ENCODE measurements around the gene CIZ1.

CIZ1 gene

DNA sequence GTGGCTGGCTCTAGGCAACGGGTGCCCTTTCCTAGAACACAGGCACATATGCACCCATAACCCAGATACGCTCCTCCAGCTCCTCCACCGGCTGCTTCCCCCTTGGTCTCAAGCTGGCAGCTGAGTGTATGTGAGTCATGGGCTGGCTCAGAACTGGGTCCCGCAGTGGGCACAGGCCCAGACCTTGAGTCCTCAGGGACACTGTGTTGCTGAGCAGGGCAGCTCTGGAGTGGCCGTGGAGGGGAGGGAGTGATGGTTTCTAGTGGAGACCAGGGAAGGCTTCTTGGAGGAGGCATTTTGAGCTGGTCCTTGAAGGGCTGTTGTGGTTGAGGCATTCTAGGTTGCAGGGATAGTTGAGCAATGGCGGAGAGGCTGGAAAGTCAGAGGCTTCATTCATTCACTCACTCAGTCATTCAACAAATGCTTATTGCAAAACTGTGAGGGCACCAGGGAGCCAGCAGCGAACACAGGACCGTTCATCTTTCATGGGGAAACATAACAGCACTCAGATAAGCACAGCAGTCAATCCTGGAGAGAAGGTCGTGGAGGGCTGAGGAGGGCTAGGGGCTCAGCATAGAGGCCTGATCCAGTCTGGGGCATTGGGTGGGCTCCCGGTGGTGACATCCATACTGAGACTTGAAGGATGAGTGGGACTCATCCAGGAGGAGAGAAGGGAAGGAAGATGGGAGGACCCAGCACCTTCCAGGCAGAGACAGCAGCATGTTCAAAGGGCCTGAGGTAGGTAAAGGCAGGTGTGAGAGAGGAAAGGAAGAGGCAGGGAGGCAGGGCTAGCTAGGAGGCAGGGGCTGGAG, 29.0 kb downstream of the CIZ1 start:
- no peaks in the 10 kb centered on the region for H3K27me3 ChIP-seq (ENCODE audit: control insufficient read depth in 2 of 2, insufficient read depth in 2 of 2, low read length in 2 of 2)
- H3K9me3 ChIP-seq (ENCODE audit: control insufficient read depth in 2 of 2, low read length in 2 of 2): no peaks in the 10 kb centered on the region
- H3K4me1 ChIP-seq (ENCODE audit: control insufficient read depth in 2 of 2, insufficient read depth in 2 of 2, low read length in 2 of 2): peaks cover 12 to 13% of the 10 kb centered on the region in 2 donors
- H3K36me3 ChIP-seq (ENCODE audit: control insufficient read depth in 2 of 2, insufficient read depth in 2 of 2, low read length in 2 of 2): peaks cover 20 to 33% of the 10 kb centered on the region in 2 donors
- no peak overlapping the region for H3K9ac ChIP-seq (ENCODE audit: low read depth in 1 of 2, low read length in 2 of 2)
- no peak overlapping the region for H3K27ac ChIP-seq (ENCODE audit: low read depth in 2 of 2, low read length in 2 of 2)
- no peak overlapping the region for H3K4me3 ChIP-seq (ENCODE audit: low read length in 2 of 2)

GRCh38 chr9:128161215-128161902, 30.0 kb downstream of the CIZ1 start:
- Histone ChIP-seq H3K9ac (ENCODE audit: low read depth in 1 of 2, low read length in 2 of 2) (peak overlapping the region in 1 of 2 donors; percentile 77), H3K27me3 (ENCODE audit: control insufficient read depth in 2 of 2, insufficient read depth in 2 of 2, low read length in 2 of 2) (no peaks in the 10 kb centered on the region), H3K4me1 (ENCODE audit: control insufficient read depth in 2 of 2, insufficient read depth in 2 of 2, low read length in 2 of 2) (peaks cover 12 to 13% of the 10 kb centered on the region in 2 donors), H3K27ac (ENCODE audit: low read depth in 2 of 2, low read length in 2 of 2) (no peak overlapping the region), H3K36me3 (ENCODE audit: control insufficient read depth in 2 of 2, insufficient read depth in 2 of 2, low read length in 2 of 2) (peaks cover 12 to 23% of the 10 kb centered on the region in 2 donors), H3K4me3 (ENCODE audit: low read length in 2 of 2) (peak overlapping the region in 1 of 2 donors; percentile 85), H3K9me3 (ENCODE audit: control insufficient read depth in 2 of 2, low read length in 2 of 2) (no peaks in the 10 kb centered on the region)

DNA sequence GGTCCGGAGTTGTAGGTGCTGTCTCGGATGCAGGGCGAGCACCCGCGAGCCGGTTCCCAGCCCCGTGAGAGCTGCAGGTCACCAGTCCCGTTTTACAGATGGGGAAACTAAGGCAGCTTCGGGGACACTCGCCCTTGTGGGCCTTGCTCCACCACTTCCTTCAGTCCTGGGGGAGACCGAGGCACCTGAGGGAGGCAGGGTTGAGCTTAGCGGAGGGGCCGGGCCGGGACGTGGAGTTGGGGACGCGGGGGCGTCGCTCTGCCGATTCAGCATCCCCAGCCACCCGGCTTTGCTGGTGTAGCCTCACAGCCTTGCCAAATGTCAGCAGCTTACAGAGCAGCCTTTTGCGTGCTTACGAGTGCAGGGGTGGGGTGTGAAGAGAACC, 30.8 kb downstream of the CIZ1 start:
- Histone ChIP-seq H3K9me3 (ENCODE audit: control insufficient read depth in 2 of 2, low read length in 2 of 2) (no peaks in the 10 kb centered on the region), H3K27me3 (ENCODE audit: control insufficient read depth in 2 of 2, insufficient read depth in 2 of 2, low read length in 2 of 2) (no peaks in the 10 kb centered on the region), H3K36me3 (ENCODE audit: control insufficient read depth in 2 of 2, insufficient read depth in 2 of 2, low read length in 2 of 2) (peaks cover 10 to 16% of the 10 kb centered on the region in 2 donors), H3K4me1 (ENCODE audit: control insufficient read depth in 2 of 2, insufficient read depth in 2 of 2, low read length in 2 of 2) (peaks cover 12 to 13% of the 10 kb centered on the region in 2 donors), H3K27ac (ENCODE audit: low read depth in 2 of 2, low read length in 2 of 2) (peak overlapping the region in 1 of 2 donors; percentile 65), H3K9ac (ENCODE audit: low read depth in 1 of 2, low read length in 2 of 2) (peak overlapping the region; percentile 77 to 79), H3K4me3 (ENCODE audit: low read length in 2 of 2) (peak overlapping the region; percentile 72 to 85)

DNA sequence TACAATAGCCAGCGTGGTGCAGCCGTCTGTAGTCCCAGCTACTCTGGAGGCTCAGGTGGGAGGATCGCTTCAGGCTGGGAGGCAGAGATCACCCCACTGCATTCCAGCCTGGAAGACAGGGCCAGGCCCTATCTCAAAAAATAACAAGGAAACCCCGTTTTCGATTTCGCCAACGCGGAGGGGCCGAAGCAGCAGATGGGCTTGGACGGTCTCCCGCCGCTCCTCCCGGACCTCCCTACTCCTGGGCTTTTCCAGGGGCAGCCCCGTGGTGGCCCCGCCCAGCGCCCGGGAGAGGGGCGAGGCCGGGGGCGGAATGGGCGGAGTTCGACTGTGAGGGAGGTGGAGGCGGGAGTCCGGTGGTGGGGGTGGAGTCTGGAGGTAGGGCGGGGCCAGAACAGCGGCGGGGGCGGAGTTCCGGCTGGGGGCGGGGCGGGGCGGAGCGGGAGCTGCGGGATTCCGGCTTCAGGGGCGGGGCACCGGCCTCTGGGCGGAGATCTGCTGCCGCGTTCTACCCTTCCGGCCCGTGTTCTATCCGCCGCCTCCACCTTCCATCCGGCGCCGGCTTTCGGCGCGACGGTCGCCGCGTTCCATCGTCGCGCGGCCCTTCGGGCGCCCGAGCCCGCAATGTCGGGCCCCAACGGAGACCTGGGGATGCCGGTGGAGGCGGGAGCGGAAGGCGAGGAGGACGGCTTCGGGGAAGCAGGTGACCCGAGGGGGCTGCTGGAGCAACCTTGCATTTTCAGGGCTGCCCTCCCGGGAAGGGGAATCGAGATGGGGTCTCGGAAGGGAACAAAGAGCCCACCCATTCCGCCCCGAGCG, 31.4 kb downstream of the CIZ1 start, which contains the start of gene BBLN:
BBLN (plus strand) TSS at position 482 of the 819 bp plus-strand sequence; CDS start at position 625, 143 bp downstream.
- H3K36me3 ChIP-seq (ENCODE audit: control insufficient read depth in 2 of 2, insufficient read depth in 2 of 2, low read length in 2 of 2): peaks cover 10 to 16% of the 10 kb centered on the region in 2 donors
- no peaks in the 10 kb centered on the region for H3K27me3 ChIP-seq (ENCODE audit: control insufficient read depth in 2 of 2, insufficient read depth in 2 of 2, low read length in 2 of 2)
- H3K4me3 ChIP-seq (ENCODE audit: low read length in 2 of 2): peak within 1 kb of the TSS; percentile 72 to 85
- H3K9ac ChIP-seq (ENCODE audit: low read depth in 1 of 2, low read length in 2 of 2): peak within 1 kb of the TSS; percentile 81 to 86
- no peaks in the 10 kb centered on the region for H3K9me3 ChIP-seq (ENCODE audit: control insufficient read depth in 2 of 2, low read length in 2 of 2)
- peaks cover 12 to 13% of the 10 kb centered on the region in 2 donors for H3K4me1 ChIP-seq (ENCODE audit: control insufficient read depth in 2 of 2, insufficient read depth in 2 of 2, low read length in 2 of 2)
- peak within 1 kb of the TSS; percentile 78 to 82 for H3K27ac ChIP-seq (ENCODE audit: low read depth in 2 of 2, low read length in 2 of 2)

DNA sequence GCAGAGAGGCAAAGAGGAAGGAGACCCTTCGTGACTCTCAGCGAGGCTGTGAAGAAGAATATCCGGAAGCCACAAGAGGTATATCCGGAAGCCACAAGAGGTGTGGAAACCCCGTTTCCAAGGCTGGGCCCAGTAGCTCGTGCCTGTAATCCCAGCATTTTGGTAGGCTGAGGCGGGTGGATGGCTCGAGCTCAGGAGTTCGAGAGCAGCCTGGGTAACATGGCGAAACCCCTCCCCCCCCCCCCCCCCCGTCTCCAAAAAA, 31.9 kb downstream of the CIZ1 start:
- H3K36me3 ChIP-seq (ENCODE audit: control insufficient read depth in 2 of 2, insufficient read depth in 2 of 2, low read length in 2 of 2): peaks cover 10 to 14% of the 10 kb centered on the region in 2 donors
- H3K9ac ChIP-seq (ENCODE audit: low read depth in 1 of 2, low read length in 2 of 2): peak overlapping the region; percentile 81 to 86
- peak overlapping the region; percentile 64 to 80 for H3K4me3 ChIP-seq (ENCODE audit: low read length in 2 of 2)
- no peaks in the 10 kb centered on the region for H3K9me3 ChIP-seq (ENCODE audit: control insufficient read depth in 2 of 2, low read length in 2 of 2)
- H3K27ac ChIP-seq (ENCODE audit: low read depth in 2 of 2, low read length in 2 of 2): peak overlapping the region; percentile 78 to 82
- H3K4me1 ChIP-seq (ENCODE audit: control insufficient read depth in 2 of 2, insufficient read depth in 2 of 2, low read length in 2 of 2): peaks cover 12 to 13% of the 10 kb centered on the region in 2 donors
- no peaks in the 10 kb centered on the region for H3K27me3 ChIP-seq (ENCODE audit: control insufficient read depth in 2 of 2, insufficient read depth in 2 of 2, low read length in 2 of 2)

DNA sequence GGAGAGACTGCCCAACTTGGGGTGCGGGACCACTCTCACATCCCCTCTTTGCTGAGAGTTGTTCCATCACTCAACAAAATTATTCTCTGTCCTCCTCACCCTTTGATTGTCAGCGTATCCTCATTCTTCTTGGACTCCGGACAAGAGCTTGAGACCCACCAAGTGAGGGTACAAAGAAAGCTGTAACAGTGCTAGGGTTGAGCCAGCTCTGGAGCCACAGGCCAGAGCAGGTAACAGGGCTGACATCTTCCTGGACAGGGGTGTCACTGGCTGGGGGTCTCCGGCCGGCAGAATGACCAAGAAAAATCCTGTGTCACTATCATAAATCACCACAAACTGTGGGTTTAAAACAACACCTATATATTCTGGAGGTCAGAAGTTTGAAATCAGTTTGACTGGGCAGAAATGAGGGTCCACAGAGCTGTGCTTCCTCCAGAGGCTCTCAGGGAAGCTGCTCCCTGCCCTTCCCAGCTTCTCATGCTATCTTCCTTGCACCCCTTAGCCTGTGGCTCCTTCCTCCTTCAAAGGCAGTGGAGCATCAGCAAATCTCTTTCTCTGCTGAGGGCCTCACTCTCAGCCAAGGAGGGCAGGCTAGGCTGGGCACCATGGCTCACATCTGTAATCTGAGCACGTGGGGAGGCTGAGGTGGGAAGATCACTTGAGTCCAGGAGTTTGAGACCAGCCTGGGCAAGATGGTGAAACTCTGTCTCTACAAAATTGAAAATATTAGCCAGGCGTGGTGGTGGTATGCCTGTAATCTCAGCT, 35.5 kb downstream of the CIZ1 start:
- Histone ChIP-seq H3K27ac (ENCODE audit: low read depth in 2 of 2, low read length in 2 of 2) (no peak overlapping the region), H3K9ac (ENCODE audit: low read depth in 1 of 2, low read length in 2 of 2) (no peak overlapping the region), H3K4me3 (ENCODE audit: low read length in 2 of 2) (no peak overlapping the region)

GRCh38 chr9:128153947-128154695, 37.3 kb downstream of the CIZ1 start:
- no peak overlapping the region for H3K4me3 ChIP-seq (ENCODE audit: low read length in 2 of 2)
- no peak overlapping the region for H3K27ac ChIP-seq (ENCODE audit: low read depth in 2 of 2, low read length in 2 of 2)
- no peaks in the 10 kb centered on the region for H3K9me3 ChIP-seq (ENCODE audit: control insufficient read depth in 2 of 2, low read length in 2 of 2)
- no peak overlapping the region for H3K9ac ChIP-seq (ENCODE audit: low read depth in 1 of 2, low read length in 2 of 2)
- H3K36me3 ChIP-seq (ENCODE audit: control insufficient read depth in 2 of 2, insufficient read depth in 2 of 2, low read length in 2 of 2): no peaks in the 10 kb centered on the region
- H3K4me1 ChIP-seq (ENCODE audit: control insufficient read depth in 2 of 2, insufficient read depth in 2 of 2, low read length in 2 of 2): peaks cover 12 to 16% of the 10 kb centered on the region in 2 donors
- H3K27me3 ChIP-seq (ENCODE audit: control insufficient read depth in 2 of 2, insufficient read depth in 2 of 2, low read length in 2 of 2): no peaks in the 10 kb centered on the region

More for the DNA sequence above, 35.5 kb downstream of the CIZ1 start:
- no peaks in the 10 kb centered on the region for H3K9me3 ChIP-seq (ENCODE audit: control insufficient read depth in 2 of 2, low read length in 2 of 2)
- H3K4me1 ChIP-seq (ENCODE audit: control insufficient read depth in 2 of 2, insufficient read depth in 2 of 2, low read length in 2 of 2): peaks cover 9 to 10% of the 10 kb centered on the region in 2 donors
- H3K36me3 ChIP-seq (ENCODE audit: control insufficient read depth in 2 of 2, insufficient read depth in 2 of 2, low read length in 2 of 2): no peaks in the 10 kb centered on the region
- H3K27me3 ChIP-seq (ENCODE audit: control insufficient read depth in 2 of 2, insufficient read depth in 2 of 2, low read length in 2 of 2): no peaks in the 10 kb centered on the region

DNA sequence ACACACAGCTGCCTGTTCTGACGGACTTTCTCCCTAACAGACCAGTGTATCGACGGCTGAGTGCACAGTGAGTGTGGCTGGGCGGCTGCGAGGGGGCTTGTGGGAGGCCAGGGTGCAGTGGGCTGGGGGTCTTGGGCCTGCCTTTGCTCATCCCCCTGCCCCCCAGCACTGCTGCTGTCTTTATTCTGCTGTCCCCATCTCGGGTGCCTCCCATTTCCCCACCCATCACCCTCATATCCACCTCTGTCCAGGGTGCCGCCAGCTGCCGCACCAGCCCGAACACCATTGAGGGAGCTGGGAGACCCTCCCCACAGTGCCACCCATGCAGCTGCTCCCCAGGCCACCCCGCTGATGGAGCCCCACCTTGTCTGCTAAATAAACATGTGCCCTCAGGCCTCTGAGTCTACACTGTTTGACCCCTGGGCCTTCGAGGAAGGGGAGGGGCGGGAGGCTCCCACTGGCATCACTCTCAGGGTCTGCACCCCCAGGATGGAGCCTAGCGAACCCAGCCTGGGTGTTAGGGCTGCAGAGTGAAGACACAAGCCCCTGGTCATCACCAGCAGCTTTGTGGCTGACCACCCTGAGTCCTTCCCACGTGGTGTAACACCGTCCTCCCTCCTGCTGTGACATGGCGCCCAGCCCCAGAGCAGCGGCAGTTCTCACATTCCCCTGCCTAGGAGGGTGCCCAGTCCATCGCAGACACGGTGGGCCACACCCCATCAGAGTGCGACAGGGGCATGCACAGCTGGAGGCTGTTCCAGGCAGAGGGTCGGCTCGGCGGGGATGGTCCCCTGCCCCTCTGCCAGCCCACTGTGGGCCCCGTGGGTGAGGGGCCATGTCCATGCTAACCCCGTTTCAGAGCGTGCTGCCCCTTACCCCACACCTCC, 38.1 kb downstream of the CIZ1 start:
- Histone ChIP-seq H3K9me3 (ENCODE audit: control insufficient read depth in 2 of 2, low read length in 2 of 2) (no peaks in the 10 kb centered on the region), H3K4me1 (ENCODE audit: control insufficient read depth in 2 of 2, insufficient read depth in 2 of 2, low read length in 2 of 2) (peaks cover 20 to 23% of the 10 kb centered on the region in 2 donors), H3K27ac (ENCODE audit: low read depth in 2 of 2, low read length in 2 of 2) (no peak overlapping the region), H3K36me3 (ENCODE audit: control insufficient read depth in 2 of 2, insufficient read depth in 2 of 2, low read length in 2 of 2) (no peaks in the 10 kb centered on the region), H3K4me3 (ENCODE audit: low read length in 2 of 2) (no peak overlapping the region), H3K9ac (ENCODE audit: low read depth in 1 of 2, low read length in 2 of 2) (no peak overlapping the region), H3K27me3 (ENCODE audit: control insufficient read depth in 2 of 2, insufficient read depth in 2 of 2, low read length in 2 of 2) (no peaks in the 10 kb centered on the region)
